HG03521 (cell line): Measurements from ENCODE around the gene PODXL2.
"Not testable (repeated sequence)": the region's sequence is repeated elsewhere in the genome, so short reads cannot be mapped to it uniquely, and the experiment has no call there.

ENCODE experiments used
- ATAC-seq: cut with Tn5 transposase; IDR thresholded peaks from one replicate; pipeline ENCODE4 v1.9.1; 2021; ENCODE audit warnings: mild to moderate bottlenecking, moderate library complexity; ENCODE audit not compliant: unreplicated experiment

The PODXL2 gene

DNA sequence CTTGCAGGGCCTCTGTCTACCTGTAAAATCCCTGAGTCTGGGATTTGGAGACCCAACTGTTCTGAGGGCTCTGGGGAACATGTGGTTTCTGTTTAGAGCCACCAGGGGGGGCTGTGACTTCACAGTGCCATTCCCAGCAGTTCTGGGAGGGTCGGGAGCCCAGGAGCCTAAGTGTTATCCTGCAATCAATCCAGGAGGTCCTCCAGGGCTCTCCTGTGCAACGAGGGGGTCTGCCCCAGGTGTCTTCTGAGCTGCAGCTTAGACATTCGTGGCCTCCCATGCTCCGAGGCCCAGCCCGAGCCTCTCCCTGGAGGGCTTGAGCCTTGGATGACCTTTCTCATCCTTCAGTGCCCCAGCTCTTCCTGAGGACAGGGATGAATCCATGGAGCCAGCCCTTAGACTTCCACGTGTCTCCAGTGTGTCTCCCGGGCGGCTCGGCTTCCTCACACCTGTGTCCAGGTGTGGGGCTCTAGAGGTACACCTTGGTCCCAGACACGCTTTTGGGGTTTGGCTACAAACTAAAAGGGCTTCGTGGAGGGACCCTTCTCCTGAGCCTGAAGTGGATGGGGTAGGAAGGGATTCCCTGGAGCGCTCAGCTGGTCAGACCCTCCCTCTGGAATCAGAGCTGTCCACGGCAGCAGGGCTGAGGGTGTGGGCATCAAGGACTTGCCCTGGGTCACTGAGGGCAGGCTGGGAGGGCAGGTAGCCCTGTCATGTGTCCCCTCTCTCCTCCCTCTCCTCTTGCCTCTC lies 23.4 kb downstream of the PODXL2 start:
- no peak for ATAC-seq

DNA sequence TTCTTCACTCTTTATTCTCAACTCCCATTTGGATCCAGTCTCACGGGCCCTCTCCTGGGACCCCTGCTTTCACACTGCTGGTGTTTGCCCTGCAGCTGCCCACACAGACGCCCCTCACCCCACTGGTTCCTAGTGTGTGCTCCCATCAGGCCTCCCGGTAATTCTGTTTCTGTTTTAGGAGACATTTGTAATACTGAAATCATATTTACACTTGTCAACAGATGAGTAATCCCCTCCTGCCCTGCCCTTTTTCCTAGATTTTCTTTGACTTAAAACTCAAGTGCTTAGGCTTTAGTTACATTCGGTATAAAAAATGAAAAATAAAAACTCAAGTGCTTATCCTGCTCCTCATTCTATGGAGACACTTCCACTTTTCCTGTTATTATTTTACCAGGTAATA lies 25.4 kb downstream of the PODXL2 start:
- ATAC-seq = no peak

DNA sequence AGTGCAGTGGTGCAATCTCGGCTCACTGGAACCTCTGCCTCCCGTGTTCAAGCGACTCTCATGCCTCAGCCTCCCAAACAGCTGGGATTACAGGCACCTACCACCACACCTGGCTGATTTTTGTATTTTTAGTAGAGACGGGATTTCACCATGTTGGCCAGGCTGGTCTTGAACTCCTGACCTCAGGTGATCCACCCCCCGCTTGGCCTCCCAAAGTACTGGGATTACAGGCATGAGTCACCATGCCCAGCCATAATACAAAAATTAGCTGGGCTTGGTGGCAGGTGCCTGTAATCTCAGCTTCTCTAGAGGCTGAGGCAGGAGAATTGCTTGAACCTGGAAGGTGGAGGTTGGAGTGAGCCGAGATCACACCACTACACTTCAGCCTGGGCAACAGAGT lies 26.0 kb downstream of the PODXL2 start:
- ATAC-seq = not testable (repeated sequence)

DNA sequence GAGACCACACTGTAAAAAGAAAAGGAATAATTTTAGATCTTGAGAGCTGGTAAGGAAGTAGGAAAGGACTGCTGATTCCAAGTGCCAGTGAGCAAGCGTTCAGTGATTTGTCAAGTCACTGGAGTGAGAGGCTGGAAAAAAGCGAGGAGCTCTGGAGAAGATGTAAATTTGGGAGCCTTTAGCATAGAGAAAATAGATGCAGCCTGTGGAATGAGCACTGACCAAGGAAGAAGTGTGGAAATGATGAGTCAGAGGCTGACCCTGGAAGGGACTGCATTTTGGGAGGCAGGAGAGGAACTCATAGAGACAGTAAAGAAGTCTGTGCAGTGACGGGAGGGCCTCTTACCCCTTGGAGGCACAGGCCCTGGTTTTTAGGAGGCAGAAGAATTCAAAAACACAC lies 26.7 kb downstream of the PODXL2 start:
- ATAC-seq = no peak

DNA sequence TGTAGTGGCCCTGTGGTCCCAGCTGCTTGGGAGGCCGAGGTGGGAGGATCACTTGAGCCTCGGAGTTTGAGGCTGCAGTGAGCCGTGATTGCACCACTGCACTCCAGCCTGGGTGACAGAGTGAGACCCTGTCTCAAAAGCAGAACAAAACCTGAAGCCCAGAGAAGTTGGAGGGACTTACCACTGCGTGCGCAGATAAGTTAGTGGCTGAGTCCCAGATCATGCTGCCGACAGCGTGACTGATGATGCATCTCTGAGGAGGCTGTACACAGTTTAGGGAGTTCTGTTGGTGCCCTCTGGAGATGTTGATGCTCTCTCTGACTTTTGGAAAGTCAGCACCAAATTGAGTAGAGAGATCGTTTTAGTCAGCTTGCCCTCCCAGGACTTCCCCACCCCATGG lies 27.9 kb downstream of the PODXL2 start:
- ATAC-seq = no peak

DNA sequence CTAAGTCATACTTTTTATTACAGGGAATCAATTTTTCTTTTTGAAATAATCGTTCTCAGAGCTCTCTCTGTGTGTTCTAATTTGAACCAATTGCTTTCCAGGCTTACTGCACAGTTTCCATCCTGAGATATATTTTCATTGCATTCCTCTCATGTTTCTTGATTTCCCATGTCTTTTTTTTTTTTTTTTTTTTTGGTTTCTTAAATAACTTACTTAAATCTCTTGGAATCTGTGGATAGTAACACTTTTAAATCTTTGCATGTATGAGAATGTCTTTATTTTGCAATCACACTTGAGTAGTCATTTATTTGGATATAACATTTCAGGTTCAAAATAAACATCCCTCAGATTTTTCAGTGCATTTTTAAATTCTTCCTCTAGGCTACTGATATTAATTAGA lies 29.2 kb downstream of the PODXL2 start:
- ATAC-seq = no peak

DNA sequence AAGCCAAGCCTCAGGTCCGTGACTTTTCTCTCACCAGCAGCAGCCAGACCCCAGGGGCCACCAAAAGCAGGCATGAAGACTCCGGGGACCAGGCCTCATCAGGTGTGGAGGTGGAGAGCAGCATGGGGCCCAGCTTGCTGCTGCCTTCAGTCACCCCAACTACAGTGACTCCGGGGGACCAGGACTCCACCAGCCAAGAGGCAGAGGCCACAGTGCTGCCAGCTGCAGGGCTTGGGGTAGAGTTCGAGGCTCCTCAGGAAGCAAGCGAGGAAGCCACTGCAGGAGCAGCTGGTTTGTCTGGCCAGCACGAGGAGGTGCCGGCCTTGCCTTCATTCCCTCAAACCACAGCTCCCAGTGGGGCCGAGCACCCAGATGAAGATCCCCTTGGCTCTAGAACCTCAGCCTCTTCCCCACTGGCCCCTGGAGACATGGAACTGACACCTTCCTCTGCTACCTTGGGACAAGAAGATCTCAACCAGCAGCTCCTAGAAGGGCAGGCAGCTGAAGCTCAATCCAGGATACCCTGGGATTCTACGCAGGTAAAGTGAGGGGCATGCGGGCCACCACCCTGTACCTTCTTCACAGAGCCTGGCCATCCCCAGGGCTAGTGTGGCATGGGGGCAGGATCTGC lies 31.8 kb downstream of the PODXL2 start:
- no peak for ATAC-seq

DNA sequence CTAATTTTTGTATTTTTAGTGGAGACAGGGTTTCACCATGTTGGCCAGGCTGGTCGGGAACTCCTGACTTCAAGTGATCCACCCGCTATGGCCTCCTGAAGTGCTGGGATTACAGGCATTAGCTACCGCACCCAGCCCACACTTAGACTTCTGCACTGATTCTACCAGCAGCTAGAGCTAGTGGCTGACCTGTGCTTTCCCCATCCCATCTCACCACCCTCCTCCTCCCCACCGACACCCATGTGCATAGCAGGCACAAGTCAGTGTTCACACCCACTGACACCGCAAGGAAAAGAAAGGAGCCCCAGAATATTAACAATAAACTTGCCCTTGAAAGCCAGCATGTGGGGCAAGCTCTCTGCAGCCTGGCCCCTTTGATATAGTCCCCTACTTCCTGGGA lies 32.6 kb downstream of the PODXL2 start:
- no peak for ATAC-seq

DNA sequence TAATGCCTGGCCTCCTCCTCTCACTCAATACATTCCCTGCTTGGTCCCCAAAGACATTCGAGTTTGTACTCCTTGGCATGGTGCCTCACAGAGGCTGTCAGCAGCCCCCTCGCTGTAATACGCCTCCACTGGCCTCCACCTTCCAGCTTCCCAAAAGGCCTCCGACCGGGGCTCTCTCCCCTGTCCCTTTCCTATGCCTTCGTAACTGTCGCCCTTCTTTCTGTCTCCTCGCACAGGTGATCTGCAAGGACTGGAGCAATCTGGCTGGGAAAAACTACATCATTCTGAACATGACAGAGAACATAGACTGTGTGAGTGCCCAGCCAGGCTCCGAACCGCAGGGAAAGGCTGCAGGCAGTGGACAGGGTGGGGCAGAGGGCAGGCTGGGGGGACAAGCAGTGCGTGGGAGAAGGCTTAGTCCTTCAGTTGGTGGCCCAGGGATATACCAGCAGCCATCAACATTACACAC lies 33.0 kb downstream of the PODXL2 start:
- no peak for ATAC-seq

DNA sequence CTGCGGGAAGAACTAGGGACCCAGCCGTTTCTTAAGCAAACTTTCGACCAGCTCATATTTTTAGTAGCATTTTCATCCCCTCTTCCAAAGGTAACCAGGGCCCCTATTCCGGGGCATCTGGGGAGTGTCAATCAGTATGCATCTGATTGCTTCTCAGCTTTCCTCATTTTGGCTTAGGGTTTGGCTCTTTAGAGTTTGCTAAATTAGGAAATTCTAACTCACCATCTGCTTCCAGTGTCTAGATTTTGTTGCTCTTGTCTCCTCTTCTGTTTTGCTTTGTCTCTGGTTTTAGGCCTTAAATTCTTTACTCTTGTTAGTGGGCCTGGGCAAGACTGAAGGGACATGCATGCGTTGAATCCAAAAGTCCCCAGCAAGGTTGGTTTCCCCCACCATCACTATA lies 34.2 kb downstream of the PODXL2 start:
- no peak for ATAC-seq

DNA sequence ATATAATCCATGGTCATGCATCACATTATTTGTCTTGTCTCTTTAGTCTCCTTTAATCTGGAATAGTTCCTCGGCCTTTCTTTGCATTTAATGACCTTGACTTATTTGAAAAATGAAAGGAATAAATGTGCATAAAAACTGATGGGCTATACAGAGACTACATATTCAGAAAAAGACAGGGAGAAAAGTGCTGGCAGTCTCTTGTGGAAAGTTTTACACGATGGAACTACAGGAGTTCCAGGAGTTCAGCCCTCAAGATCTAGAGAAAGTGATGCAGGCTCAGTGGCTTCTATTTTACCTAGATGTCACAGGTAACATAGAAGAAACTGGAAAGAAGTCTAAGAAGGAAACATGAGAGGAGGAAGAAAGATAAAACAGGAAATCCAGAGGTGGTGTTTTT lies 36.2 kb downstream of the PODXL2 start:
- ATAC-seq = no peak

DNA sequence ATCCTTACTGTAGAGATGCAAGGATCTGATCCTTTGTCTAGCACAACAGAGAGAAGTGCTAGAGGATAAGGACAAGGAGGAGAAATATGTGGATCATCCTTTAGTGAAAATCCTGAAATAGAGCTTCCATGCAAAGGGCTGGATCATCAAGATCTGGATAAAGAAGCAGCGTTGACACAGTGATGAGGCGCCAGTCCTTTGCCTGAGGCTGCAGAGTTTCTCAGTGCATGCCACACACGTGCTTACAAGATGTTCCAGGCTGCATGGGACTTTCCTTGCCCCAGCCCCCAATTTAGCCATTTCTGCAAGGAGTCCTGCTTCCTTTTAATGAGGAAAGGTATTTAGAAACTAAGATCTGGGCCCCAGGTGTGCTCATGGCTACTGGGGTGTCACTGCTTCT lies 36.6 kb downstream of the PODXL2 start:
- ATAC-seq = no peak

DNA sequence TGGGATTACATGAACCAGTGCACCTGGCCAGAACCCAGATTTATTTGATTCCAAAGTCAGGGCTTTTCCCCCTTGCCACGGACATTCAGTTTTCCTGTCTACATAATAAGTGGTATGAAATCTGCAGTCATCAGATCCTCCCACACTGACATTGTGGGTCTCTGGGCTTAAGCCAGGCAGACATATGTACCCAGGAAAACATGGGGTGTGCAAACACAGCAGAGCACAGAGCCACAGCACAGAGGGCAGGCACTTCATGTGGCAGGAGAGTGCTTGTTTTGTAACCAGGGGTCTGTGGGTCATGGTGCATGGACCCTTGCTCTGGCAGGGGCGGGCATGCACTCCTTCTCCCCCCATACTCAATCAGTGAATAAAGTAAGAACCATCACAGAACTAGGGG lies 37.7 kb downstream of the PODXL2 start:
- no peak for ATAC-seq

DNA sequence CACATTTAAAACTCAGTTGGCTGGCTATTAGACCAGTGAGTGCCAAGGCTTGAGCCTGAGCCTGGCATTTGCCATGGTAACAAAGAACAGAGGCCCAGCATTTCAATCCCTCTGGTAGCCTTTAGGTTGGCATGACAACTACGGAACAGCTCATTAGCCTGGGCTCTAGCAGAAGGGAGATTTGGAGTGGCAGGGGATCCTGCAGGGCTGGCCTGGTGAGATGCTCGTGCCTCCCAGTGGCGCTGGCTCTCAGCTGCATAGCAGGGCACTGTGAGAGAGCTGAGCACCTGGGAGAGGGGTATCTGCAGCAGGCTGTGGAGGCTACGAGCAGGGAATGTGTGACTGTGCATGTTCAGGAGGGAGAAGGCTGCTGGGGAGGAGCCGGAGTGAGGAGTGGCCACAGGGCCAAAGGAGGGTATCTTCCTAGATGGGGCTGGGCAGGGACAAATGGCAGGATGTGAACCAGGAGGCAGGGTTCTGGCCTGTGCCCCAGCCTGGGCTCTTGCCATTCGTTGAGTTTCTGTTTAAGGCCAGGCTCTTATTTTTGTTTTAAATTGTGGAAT lies 38.2 kb downstream of the PODXL2 start:
- no peak for ATAC-seq

DNA sequence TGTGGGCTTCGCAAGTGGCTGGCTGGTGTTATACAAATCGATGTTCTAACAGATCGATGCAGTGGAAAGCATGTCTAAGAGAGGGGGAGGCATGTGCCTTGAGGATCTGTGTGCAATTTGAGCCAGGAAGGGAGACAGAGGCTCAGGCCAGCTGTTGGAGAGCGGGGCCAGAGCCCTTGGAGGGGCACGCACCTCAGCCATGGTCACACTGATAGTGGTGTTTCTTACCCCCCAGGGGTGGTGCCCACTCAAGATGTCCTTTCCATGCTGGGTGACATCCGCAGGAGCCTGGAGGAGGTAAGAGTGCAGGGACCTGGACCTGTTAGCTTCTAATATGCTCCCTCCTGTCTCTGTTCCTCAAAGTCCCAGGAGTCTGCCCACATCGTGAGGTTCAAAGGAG lies 39.9 kb downstream of the PODXL2 start:
- no peak for ATAC-seq

DNA sequence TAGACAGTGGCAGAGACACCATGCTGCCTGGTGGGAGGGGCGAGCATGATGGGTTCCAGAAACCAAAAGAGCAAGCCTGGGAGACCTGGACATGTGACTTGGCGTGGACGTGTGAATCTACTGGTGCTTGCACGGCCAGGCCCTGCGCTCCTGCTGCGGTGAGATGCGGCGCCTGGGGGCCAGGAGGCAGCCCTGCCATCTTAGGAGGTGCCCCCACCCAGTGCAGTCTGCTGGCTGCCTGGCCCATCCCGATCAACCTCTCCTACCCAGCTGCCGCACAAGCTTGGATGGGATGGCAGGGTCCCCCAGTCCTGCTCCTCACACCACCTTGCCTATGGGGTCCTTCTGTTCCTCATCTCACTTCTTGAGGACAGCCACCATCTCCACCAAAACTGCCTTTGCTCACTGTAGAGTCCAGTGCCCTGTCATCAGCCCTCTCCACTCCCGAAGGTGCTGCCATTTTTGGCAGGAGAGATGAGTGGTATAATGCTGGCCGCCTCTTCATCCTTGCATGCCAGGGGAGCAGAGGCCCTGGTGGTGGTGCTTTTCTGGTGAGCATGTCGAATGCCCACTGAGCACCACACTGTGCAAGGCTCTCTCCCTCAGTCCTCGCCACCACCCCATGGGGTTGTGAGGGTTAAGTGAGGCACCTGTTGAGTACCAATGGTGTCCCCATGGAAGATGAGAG lies 40.7 kb downstream of the PODXL2 start:
- no peak for ATAC-seq

DNA sequence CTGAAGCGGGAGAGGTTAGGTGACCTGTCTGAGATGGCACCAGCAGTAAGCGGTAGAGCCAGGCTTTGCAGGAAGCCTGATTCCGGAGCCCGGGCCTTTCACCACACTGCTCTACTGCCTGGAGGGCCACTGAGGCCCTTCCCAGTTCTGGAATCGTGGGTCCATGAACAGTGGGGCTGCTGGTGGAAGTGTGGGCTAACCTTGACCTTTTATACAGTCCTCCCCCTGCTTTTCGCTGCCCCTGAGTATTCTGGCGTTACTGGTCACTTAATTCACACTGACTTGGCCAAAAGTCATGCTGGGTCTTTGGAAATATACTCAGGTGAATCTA lies 41.2 kb downstream of the PODXL2 start:
- ATAC-seq = no peak

DNA sequence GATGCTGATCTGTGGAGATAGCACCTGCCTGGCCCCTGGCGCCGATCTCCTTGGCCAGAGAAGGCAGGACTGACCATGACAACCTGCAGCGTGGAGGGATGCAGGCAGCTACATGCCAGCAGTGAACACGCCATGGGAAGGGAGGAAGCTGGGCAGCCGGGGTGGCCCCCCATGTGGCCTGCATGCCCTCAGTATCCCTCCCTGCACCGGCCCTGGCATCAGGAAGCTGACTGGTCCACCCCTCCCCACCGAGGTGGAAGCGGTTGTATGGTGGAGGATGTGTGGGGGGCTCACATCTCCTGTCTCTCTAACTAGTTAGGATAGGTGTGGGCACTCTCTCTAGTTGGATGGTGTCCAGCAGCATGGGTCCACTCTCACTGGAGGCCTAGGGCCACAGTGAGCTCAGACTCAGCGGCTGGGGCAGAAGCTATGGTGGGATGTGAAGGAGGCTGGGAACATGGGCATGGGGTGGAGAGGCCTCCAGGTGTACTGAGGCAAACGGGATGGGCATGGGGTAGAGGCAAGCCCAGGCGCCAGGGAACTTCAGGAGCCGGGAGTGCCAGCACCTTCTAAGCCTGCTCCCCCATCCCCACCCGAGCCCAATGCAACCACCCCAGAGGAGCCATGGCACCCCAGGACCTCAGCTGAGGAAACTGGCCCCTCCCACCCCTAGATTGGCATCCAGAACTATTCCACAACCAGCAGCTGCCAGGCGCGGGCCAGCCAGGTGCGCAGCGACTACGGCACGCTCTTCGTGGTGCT lies 42.0 kb downstream of the PODXL2 start:
- ATAC-seq = no peak

DNA sequence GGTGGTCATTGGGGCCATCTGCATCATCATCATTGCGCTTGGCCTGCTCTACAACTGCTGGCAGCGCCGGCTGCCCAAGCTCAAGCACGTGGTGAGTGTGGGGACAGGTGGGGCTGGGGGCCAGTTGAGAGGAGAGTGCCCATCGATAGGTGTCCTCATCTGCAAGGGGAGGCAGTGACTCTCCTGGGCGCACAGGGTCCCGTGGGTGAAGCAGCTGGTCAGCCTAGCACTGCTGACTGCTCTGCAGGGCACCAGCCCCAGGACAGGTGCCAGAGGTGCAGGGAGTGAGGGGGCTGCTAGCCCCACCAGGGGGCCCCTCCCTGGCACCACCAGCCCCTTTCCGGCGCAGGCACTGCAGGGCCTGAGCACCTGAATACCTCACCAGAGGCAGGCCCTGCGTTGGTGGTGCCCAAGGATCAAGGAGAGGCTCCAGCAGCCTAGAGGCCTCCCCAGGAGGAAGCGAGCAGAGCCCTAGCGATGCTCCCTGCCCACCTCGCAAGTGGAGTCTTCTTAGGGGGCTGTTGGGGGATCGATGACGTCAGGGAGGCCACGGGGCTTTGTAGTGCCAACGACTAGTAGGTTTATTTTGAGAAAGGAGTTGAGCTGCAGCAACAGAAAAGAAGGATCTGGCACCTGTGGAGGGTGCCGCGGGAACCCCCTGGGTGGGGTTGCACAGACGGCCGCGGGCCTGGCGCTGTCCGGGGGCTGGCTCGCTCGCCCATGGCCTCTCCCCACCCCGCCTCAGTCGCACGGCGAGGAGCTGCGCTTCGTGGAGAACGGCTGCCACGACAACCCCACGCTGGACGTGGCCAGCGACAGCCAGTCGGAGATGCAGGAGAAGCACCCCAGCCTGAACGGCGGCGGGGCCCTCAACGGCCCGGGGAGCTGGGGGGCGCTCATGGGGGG lies 42.8 kb downstream of the PODXL2 start:
- ATAC-seq = peak; percentile 11
